ENCODE data around the gene PIPOX.

- TF ChIP-seq POLR2A (IDR thresholded peaks at IDR 0.05; ENCODE audit: low read length) (no peak), GATA1 (IDR thresholded peaks at IDR 0.05; ENCODE audit: low read depth, low read length) (no peak)
Measured at GRCh38 chr17:29080965-29081364, 38.0 kb downstream of the PIPOX start.
